ENCODE measurements around the gene C1S. TPM values are rescaled to one million over a fixed set of nuclear protein-coding genes. Genes with fewer than 3 reads are reported as not detected.
"Not testable (repeated sequence)": the region's sequence is repeated elsewhere in the genome, so short reads cannot be mapped to it uniquely, and the experiment has no call there.

The C1S gene
- 1.5 and 6.3 TPM in 2 replicates for total RNA-seq

GRCh38 chr12:7060353-7060954 is at the start of gene C1S:
Gene C1S, plus strand, starts transcription at chr12:7060718. Its CDS starts 1,195 bp downstream, at chr12:7061913.
- FAIRE-seq (no peak), DNase-seq (ENCODE audit: low read depth) (peak; percentile 93)
- Histone ChIP-seq H3K27me3 (ENCODE audit: control insufficient read depth, insufficient read depth, low read length) (no peaks in the 10 kb centered on the region), H3K36me3 (ENCODE audit: control insufficient read depth, insufficient read depth, low read length) (no peaks in the 10 kb centered on the region), H3K4me3 (ENCODE audit: low read depth, low read length) (no peak within 1 kb of the TSS)
- peak; percentile 81 for TF ChIP-seq CTCF (IDR thresholded peaks at IDR 0.05; ENCODE audit: insufficient read depth, low read length, severe bottlenecking)

- FAIRE-seq; H3K4me3 ChIP-seq (ENCODE audit: low read depth, low read length); DNase-seq (ENCODE audit: low read depth); H3K27me3 ChIP-seq (ENCODE audit: control insufficient read depth, insufficient read depth, low read length); H3K36me3 ChIP-seq (ENCODE audit: control insufficient read depth, insufficient read depth, low read length): not testable (repeated sequence)
Observed at GRCh38 chr12:7011398-7011797, 49.1 kb upstream of the C1S start.

- no peak overlapping the region for H3K4me3 ChIP-seq (ENCODE audit: low read depth, low read length)
- peaks cover 1% of the 10 kb centered on the region for H3K36me3 ChIP-seq (ENCODE audit: control insufficient read depth, insufficient read depth, low read length)
- H3K27me3 ChIP-seq (ENCODE audit: control insufficient read depth, insufficient read depth, low read length) = no peaks in the 10 kb centered on the region
- no peak for TF ChIP-seq CTCF (IDR thresholded peaks at IDR 0.05; ENCODE audit: insufficient read depth, low read length, severe bottlenecking)
- DNase-seq (ENCODE audit: low read depth) = no peak
- FAIRE-seq = no peak
Observed at GRCh38 chr12:7012024-7012607, 48.4 kb upstream of the C1S start.

- no peak overlapping the region for H3K4me3 ChIP-seq (ENCODE audit: low read depth, low read length)
- H3K27me3 ChIP-seq (ENCODE audit: control insufficient read depth, insufficient read depth, low read length) = no peaks in the 10 kb centered on the region
- FAIRE-seq = no peak
- TF ChIP-seq CTCF (IDR thresholded peaks at IDR 0.05; ENCODE audit: insufficient read depth, low read length, severe bottlenecking) = no peak
- peaks cover 1% of the 10 kb centered on the region for H3K36me3 ChIP-seq (ENCODE audit: control insufficient read depth, insufficient read depth, low read length)
- DNase-seq (ENCODE audit: low read depth) = no peak
Observed at GRCh38 chr12:7013101-7013500, 47.4 kb upstream of the C1S start.

GRCh38 chr12:7015555-7016370 is 44.8 kb upstream of the C1S start:
- no peak for TF ChIP-seq CTCF (IDR thresholded peaks at IDR 0.05; ENCODE audit: insufficient read depth, low read length, severe bottlenecking)
- Histone ChIP-seq H3K4me3 (ENCODE audit: low read depth, low read length) (no peak overlapping the region), H3K36me3 (ENCODE audit: control insufficient read depth, insufficient read depth, low read length) (peaks cover 1% of the 10 kb centered on the region), H3K27me3 (ENCODE audit: control insufficient read depth, insufficient read depth, low read length) (no peaks in the 10 kb centered on the region)
- no peak for DNase-seq (ENCODE audit: low read depth)
- no peak for FAIRE-seq

- Histone ChIP-seq H3K4me3 (ENCODE audit: low read depth, low read length) (peak overlapping the region; percentile 89), H3K27me3 (ENCODE audit: control insufficient read depth, insufficient read depth, low read length) (no peaks in the 10 kb centered on the region), H3K36me3 (ENCODE audit: control insufficient read depth, insufficient read depth, low read length) (peaks cover 1% of the 10 kb centered on the region)
- DNase-seq (ENCODE audit: low read depth) = no peak
- no peak for FAIRE-seq
- TF ChIP-seq CTCF (IDR thresholded peaks at IDR 0.05; ENCODE audit: insufficient read depth, low read length, severe bottlenecking) = no peak
Observed at GRCh38 chr12:7016958-7017571, 43.5 kb upstream of the C1S start.

Data from bronchial epithelial cell (primary cell).